Stimulated activated CD4-positive, alpha-beta T cell treated with anti-CD3 and anti-CD28 coated beads, Interleukin-2, amount 100 ng/mL, for 4 hours (primary cell): ENCODE results near the gene ENGASE.
"Not testable (repeated sequence)": the region's sequence is repeated elsewhere in the genome, so short reads cannot be mapped to it uniquely, and the experiment has no call there.

ENCODE experiments used
- DNase-seq: peaks from one replicate; pipeline ENCODE4 v3.0.0-alpha.2; 2020; ENCODE audit warnings: low read depth

Gene ENGASE, protein sequence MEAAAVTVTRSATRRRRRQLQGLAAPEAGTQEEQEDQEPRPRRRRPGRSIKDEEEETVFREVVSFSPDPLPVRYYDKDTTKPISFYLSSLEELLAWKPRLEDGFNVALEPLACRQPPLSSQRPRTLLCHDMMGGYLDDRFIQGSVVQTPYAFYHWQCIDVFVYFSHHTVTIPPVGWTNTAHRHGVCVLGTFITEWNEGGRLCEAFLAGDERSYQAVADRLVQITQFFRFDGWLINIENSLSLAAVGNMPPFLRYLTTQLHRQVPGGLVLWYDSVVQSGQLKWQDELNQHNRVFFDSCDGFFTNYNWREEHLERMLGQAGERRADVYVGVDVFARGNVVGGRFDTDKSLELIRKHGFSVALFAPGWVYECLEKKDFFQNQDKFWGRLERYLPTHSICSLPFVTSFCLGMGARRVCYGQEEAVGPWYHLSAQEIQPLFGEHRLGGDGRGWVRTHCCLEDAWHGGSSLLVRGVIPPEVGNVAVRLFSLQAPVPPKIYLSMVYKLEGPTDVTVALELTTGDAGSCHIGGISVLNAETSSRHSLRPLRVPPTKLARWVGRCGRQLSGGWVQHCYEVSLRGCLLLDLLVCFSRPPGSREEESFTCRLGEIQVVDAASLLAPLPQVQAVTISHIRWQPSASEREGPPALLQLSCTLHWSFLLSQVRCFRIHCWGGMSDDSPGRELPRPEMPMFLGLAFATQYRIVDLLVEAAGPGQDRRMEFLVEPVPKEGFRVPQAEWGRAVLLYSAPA

DNA sequence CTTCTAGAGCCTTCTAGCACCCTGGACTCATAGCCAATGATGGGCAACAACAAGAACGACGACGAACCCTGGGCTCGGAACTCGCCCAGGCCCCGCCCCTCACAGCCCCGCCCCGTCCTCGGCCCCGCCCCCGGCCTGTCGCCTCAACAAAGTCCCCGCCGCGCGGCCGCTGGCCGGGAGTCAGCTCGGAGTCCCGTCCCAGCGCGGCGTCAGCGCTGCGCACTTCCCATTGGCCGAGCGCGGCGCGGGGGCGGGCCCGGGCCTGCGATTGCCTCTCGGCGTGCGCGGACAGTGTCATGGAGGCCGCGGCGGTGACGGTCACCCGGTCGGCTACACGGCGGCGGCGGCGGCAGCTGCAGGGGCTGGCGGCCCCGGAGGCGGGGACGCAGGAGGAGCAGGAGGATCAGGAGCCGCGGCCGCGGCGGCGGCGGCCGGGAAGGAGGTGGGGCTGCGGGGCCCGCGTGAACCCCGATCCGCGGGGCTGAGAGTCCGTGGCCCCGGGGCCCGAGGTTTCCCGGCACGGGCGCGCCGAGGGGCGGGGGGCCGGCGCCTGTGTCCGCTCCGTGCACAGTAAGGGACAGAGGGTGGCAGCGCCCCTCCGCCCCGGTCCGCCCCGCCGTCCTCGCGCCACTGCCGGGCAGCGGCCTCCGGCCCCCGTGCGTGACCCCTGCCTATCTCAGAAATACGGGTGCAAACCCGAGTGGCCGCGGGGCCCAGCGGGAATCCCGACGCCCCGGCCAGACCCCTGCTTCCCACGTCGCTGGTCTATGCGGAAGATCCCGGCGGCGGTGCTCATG is at the start of gene ENGASE:
Gene ENGASE, plus strand, starts transcription at position 176 of the 797 bp plus-strand sequence. Its CDS starts 121 bp downstream, at position 297.
- peak; percentile 82 for DNase-seq

DNA sequence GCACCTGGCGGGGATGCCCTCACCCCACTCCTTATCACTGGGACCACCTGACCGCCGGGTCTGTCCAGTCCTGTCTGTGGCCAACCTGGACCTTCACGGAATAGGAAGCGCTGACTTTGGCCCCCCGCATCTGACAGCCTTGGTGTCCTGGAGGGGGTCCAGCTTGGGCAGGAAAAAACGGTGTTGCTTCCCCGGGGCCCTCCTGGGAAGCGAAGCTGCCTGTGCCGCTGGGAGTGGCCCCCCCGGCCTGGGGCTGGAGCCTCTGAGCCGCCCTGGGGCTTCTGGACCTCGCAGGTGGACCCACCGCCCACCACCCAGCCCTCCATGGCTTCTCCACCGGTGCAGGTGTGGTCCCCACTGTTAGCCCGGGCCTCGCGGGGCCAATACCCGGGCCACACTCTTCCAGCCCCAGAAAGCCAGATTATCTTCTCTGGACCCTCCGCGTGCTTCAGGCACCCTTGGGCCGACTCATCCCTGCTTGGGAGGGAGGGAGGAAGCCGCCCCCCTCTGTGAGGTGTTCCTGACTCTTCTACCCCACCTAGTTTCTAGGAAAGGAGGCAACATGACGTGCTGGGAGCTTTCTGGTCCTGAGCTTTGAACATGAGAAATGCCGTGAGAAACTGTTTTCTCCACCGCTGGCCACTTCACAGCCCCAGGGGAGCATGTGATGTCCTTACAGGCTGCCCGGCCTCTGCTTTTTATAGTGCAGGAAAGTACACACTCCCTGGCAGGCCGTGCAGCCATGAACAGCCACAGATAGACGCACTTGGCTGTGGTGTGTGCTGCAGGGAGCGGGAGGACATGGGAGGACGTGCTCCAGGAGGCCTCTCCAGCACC is 49.5 kb upstream of the ENGASE start:
- DNase-seq: no peak

DNA sequence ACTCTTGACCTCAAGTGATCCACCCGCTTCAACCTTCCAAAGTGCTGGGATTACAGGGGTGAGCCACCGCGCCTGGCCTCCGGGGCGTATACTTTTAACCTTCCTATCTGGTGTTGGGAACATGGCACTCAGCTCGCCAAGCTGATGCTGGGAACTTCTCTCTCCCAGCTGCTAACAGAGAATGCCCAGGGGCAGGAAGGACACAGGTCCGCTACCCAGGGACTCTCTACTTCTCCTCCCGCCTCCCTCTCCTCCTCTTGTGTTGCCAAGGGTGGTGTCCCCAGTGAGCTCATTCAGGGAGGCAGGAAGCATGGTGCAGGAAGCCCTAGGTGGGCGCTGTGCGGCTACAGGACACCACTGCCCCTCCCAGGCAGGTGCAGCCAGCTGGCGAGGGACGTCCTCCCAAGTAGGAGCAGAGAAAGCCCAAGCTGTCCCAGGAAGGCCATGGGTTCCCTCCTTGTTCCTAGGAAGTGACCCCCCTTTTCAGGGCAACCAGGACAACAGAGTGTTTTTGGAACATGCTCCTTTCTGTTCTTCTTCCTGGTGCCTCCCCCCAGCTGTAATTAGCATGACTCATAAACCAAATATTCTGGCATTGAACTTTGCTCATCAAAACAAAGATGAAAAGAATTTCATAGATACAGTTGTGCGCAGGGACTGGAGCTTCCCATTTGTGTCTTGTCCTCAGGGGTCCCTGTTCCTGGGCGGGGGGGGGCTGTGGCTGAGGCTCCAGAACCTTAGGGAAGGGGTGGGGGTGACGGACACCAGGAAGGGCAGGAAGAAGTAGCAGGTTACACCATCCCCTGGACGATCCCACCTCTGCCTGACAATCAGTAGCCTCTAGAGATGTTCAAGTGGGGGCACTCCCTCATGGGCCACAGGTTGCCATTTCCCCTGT is 48.0 kb upstream of the ENGASE start:
- no peak for DNase-seq

DNA sequence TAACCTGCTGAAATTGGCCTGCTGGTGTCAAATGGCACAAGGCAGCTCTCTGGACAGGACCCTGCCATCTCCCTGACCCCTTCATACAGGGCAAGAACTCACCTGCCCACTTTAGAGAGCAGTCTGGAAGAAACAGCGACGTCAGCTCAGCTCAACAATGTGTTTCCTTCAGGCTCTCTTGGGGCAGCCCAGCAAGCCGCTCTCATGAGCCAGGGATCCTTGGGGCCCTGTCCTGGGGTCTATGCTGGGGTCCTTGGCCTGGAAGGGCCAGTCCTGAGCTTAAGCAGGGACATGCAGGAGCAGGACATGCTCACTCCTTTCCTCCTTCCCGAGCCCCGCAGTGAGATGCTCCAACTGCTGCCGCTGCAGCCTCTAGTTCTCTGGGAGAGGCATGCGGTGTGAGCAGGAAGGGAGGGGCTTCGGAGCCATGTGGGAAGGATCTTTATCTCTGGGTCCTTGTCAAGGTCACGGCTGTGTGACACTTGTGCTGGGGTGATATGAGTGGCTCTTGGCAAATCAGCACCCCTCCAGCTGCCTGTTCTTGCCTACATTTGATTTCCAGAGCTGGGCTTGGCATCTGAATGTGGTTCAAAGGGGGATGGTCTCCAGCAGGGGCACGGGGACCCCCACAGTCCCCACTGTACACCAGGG is 47.2 kb upstream of the ENGASE start:
- DNase-seq: no peak

DNA sequence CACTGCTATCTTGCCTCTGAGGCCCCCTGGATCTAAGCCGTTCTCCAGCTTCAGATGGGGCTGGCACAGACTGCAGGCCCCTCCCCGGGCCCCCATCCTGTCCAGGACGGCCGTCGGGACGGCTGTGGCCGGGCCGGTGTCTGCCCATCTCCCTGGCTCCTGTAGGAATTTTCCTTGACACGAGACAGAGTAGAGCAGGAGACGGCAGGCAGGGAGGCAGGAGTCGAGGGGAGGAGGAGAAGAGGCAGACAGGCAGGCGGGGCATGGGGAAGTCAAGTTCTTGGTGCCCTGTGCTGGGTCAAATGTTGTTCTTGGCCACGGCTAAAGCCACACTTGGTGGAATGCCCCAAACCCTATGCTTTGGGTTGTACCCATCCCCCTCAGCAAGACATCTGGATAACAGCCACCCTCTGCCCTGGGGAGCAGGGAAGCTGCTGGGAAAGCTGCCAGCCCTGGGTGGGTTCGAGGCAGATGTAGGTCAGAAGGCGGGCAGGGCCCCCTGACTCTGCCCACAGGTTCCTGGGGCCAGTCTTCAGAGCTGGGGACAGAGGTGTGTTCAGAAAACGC is 46.6 kb upstream of the ENGASE start:
- DNase-seq: no peak

DNA sequence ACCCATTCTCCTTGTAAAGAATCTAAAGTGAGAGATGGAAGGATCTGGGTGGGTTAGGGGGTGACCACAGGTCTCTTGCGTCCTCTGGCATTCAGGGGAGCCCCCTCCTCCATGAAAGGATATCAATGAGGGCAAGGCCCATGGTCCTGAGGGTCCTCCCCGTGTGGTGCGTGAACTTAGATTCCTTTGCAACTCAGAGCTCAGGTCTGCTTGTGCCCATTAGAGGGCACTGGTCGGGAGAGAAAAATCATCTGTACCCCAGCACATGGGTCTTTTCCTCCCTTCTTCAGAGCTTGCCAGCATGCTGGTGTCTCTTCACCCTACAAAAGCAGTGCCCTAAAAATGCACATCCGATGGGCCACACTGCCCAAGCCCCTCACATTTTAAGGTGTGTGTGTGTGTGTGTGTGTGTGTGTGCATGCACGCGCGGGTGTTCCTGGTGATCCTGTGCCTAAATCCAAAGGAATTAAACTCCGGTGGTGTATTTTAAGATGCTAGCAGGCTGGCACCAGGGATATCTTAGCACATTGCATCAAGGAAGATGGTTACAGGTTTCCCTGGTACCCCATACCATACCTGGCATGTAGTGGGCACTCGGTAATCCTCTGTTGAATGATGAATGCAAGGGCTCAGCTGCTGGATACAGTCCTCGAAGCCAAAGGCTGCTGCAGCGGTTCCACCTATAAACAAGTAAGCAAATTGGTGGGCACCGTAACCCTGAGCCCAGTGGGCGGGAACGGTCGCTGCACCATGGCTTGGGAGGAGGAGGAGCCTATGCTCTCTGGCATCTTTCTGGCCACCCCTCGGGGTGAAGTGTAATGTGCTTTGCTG is 45.9 kb upstream of the ENGASE start:
- DNase-seq: no peak

DNA sequence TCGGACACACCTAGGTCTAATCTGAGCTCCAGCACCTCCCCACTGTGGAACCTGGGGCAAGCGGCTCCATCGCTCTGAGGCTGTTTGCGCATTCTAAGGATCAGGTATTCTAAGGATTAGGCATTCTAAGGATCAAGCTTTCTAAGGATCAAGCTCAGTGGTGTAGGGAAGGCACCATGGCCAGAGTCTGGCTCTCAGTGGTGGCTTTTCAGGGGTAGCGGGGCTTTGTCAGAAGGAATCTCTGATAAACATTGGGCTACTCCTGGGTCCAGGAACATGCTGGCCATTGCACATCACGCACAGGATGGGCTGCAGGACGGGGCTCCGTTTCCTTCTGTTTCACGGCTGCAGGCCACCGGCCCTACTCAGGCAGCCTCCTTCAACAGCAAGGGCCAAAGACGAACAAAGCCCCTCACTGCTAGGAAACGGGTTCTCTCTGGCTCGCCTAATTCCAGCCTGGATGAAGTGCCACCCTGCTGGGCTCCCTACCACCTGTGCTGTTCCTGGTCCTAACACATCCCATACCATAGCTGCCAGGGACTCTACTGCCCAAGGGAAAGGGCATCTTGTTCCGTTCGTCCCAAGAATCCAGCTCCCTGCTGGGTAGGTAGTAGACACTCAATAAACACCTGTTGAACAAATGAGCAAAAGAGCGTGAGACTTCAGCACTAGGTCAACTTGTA is 45.2 kb upstream of the ENGASE start:
- DNase-seq: no peak

DNA sequence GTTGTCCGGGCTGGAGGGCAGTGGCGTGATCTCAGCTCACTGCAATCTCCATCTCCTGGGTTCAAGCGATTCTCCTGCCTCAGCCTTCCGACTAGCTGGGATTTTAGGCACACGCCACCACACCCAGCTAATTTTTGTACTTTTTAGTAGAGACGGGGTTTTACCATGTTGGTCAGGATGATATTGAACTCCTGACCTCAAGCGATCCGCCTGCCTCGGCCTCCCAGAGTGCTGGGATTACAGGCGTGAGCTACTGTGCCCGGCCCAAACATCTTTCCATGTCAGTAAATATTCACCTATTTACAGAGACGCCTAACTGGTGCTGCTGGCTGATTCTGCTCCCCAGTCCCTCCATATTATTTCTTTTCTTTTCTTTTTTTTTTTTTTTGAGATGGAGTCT is 44.0 kb upstream of the ENGASE start:
- DNase-seq: not testable (repeated sequence)

DNA sequence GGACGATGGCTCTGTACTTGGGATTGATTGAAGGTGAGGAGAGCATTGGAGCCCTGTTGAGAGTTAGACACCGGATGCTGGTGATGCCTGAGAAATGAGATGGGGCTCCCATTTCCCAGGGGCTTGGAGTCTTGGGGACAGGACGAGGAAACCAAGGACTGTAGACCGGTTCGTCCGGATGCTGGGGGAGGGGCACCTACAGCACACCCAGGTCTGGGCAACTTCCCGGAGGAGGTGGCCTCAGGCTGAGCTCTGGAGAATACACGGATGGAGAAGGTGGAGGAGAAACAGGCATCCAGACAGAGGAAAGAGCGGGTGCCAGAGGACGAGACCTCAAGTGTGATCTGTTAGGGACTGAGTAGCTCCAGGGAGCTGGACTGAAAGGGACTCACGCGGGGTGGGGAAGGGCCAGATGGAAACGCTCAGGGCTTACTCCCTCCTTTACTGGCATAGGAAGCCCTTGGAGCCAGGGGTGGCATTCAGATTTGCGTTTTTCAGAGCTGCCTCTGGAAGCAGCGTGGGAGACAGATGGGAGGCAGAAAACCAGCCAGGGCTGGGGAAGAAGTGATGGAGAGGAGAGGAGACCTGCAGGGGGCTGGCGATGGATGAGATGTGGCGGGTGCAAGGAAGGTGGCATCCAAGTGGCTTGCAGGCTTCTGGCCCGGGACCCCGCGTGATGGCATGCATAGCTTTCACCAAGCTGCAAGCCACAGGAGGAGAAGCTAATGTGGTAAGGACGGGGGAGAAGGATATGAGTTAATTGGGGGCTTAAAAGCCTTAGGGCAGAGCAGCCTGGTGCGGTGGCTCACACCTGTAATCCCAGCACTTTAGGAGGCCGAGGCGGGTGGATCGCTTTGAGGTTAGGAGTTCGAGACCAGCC is 42.4 kb upstream of the ENGASE start:
- DNase-seq: no peak

DNA sequence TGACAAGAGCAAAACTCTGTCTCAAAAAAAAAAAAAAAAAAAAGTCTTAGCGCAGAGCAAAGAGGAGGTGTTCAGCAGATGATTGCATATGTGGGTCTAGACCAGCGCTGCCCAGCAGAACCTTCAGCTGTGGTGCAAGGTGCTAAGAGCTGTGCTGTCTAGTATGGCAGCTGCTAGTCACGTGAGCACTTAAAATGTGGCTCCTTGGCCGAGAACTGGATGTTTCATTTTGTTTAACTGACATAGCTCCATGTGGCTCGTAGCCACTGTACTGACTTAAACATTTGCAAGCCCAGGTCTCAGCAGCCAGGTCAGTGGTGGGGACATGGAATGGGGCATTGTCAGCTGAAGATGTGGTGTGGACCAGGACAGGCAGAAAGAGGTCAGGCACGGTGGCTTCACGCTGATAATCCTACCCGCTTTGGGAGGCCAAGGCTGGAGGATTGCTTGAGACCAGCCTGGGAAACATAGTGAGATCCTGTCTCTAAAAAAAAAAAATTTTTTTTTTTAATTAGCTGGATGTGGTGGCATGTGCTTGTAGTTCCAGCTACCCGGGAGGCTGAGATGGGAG is 41.5 kb upstream of the ENGASE start:
- no peak for DNase-seq

DNA sequence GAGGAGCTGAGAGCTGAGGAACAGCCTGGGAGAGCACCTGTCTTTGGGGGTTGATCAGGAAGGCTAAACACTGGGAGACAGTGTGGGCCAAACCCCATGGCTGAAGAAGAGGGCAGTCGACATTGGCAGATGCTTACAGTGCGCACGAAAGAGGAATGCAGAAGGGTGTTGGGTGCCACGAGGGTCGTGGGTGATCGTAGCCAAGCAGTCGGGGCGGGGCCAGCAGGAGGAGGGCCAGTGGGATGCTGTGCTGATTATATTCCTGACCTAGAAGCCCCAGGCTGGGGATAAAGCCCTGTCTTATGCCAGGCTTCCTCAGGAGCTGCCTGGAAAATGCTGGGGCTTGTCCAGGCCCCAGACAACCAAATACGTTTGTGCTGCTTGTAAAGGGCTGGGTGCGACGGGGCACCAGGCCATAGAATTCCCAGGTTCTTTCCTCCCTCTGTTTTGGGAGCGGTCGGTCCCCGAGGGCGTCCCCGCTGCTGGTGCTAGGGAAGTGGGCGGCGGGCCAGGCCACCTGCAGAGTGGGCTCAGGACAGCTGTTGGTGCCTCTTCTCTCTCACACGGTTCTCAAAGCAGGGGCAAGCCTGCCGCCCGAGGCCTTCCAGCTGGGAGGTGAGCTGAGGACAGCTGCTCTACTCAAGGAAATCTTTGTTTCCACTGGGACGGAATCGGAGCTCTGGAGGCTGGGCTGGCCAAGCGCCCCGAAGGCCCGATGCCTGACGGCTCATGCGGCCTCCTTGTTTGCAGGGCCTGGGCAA is 40.7 kb upstream of the ENGASE start:
- DNase-seq: no peak

DNA sequence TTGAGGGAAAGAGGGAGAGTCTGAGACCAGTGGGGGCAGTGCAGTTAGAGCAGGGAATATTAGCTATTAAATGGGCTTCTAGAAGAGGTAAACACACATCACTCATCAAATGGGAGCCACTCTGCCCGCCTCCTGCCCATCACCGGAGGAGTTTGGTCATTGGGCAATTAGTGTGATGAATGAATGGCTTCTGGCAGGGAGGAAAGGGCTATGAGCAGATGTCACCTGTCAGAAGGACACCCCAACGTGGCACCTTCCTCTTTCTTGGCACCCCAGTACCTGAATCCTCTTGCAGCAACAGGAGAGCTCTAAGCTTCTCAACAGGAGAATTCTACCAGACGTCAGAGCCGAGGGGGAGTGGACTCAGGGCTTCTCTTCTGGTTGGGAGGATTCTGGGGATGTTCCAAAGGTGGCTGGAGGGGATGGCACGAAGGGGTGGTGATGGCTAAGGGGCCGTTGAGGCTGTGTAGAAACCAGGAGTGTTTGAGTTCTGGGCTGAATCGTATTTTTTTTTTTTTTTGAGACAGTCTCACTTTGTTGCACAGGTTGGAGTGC is 39.6 kb upstream of the ENGASE start:
- DNase-seq: no peak

DNA sequence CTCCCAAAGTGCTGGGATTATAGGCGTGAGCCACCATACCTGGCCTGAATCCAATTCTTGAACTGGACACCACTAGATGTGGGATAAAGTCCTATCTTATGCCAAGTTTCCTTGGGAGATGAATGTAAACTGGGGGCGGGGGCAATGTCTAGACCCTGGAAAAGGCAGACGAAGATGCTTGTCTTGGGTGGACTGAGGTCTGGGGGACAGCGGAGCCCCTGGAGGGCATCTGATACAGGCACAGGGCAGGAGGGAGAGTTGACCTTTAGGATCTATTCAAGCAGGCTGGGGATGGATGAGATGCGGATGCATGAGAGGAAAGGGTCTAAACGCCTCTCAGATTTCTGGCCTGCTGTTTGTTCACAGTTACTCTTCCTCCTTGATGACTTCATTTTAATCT is 38.9 kb upstream of the ENGASE start:
- no peak for DNase-seq

DNA sequence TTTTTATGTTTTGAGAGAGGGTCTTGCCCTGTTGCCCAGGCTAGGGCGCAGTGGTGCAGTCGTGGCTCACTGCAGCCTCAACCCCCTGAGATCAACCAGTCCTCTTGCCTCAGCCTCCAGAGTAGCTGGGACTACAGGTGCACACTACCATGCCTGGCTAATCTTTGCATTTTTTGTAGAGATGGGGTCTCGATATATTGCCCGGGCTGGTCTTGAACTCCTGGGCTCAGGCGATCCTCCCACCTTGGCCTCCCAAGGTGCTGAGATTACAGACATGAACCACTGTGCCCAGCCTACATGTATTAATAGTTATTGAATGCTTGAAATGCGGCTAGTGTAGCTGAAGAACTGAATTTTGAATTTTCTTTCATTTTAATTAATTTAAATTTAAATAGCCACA is 38.4 kb upstream of the ENGASE start:
- DNase-seq: no peak

DNA sequence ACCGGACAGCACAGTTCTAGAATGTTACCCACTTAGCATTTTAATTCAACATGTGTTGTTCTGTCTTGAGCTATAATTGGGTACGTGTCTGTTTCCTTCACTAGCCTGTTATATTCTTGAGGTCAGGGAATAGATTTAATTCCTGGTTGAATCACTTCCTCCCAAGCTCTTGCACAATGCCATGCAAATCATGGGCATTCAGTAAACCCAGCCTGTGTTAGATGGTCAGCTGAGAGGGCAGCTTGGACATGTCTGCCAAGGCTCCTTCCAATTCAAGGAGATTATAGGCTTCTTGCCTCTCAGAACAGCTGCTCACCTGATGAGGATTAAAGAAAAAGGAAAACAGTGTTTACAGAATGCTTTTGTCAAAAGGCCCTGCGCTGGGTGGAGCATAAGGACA is 38.0 kb upstream of the ENGASE start:
- DNase-seq: no peak
